Heart right ventricle (tissue), 16 donors: ENCODE results near the gene FTSJ1. TPM values are rescaled to one million over a fixed set of nuclear protein-coding genes. Genes with fewer than 3 reads are reported as not detected.

Source experiments
- ATAC-seq, 8 donors: fragments of 200-7000 bp; cut with Tn5 transposase; one replicate each; pipeline ENCODE4 v1.9.1; 2020; ENCODE audit warnings: mild to moderate bottlenecking in 8 of 8, moderate library complexity in 8 of 8, moderate number of reproducible peaks in 1 of 8
- DNase-seq, 2 donors: peaks; one replicate each; pipeline ENCODE4 v3.0.0-alpha.2; 2020
- H3K27ac ChIP-seq, 10 donors: fragments of 200-600 bp; sonication (generic) in 2 of 10; one replicate each; pipeline versions ENCODE4 v1.5.0 to v1.8.0; 2020 to 2022; ENCODE audit warnings: mild to moderate bottlenecking in 3 of 10
- H3K27me3 ChIP-seq, 7 donors: fragments of 200-600 bp; one replicate each; pipeline ENCODE4 v1.8.0; 2021 to 2022; ENCODE audit warnings: mild to moderate bottlenecking in 2 of 7
- H3K36me3 ChIP-seq, 9 donors: fragments of 200-600 bp; sonication (generic) in 1 of 9; one replicate each; pipeline versions ENCODE4 v1.5.0 to v1.8.0; 2020 to 2022; ENCODE audit warnings: mild to moderate bottlenecking in 2 of 9
- H3K4me1 ChIP-seq, 9 donors: fragments of 200-600 bp; sonication (generic) in 1 of 9; one replicate each; pipeline versions ENCODE4 v1.5.0 to v1.8.0; 2020 to 2022; ENCODE audit warnings: mild to moderate bottlenecking in 4 of 9
- H3K4me3 ChIP-seq, 10 donors: fragments of 200-600 bp; sonication (generic) in 2 of 10; one replicate each; pipeline versions ENCODE4 v1.5.0 to v1.8.0; 2020 to 2022; ENCODE audit warnings: mild to moderate bottlenecking in 7 of 10, moderate library complexity in 2 of 10
- H3K9me3 ChIP-seq, 11 donors: fragments of 200-600 bp in 10 of 11; sonication (generic) in 2 of 11; one replicate each; pipeline versions ENCODE4 v1.5.0 to v1.8.0; 2013 to 2022; ENCODE audit warnings: mild to moderate bottlenecking in 2 of 11, control low read depth in 1 of 11, moderate library complexity in 1 of 11
- WGBS, 2 donors: extraction: QIAGEN DNeasy Blood & Tissue Kit; methylation state at CpG; one replicate each; pipeline ENCODE4 v1.1.7; 2013; ENCODE audit warnings: inconsistent platforms in 1 of 2; 5-methylcytosine and 5-hydroxymethylcytosine counted together
- intact Hi-C, 10 donors: fragments of 100-400 bp; cut with DNase I; formaldehyde crosslinking; loops; one replicate each; pipeline versions ENCODE4 v1.11.1 to v1.14.2; 2022
- polyA plus RNA-seq, 2 donors: library from polyadenylated mRNA; stranded (reverse); fragments of 200-250 nt; gene quantifications; one replicate each; pipeline ENCODE4 v1.2.3, GENCODE V29; 2013
- total RNA-seq, 10 donors: library from RNA; stranded (reverse); fragmentation: NEBNext Ultra II Directional in 3 of 10; extraction: Animal tissue kit (Norgen Biotek cat#: 25700) in 3 of 10; gene quantifications; one replicate each; pipeline versions ENCODE4 v1.2.1 to v1.2.4, GENCODE V29; 2021 to 2023
- TF ChIP-seq, protein P1 (sequence below), 9 donors: fragments of 200-600 bp; sonication (generic) in 2 of 9; IDR thresholded peaks; one replicate each; pipeline versions ENCODE4 v1.5.0 to v1.8.0; 2021 to 2022; ENCODE audit warnings: antibody characterized with exemption in 9 of 9, mild to moderate bottlenecking in 5 of 9, moderate library complexity in 1 of 9
- donor health status: Arrhythmogenic right ventricular cardiomyopathy.
- donor health status: ischemic (EF 13 %, LVEDD 7.1; RV severe dilation, severe dysfunction).
- donor health status: healthy with polysubstance abuse.
- donor health status: DM: no; HTN: yes; CAD: no.
- donor health status: DM: no; HTN: no; CAD: no.
- donor health status: ischemic (EF 25% LVEDD 6.9; RV normal size, moderate dysfunction).
- donor health status: ischemic (EF 25% LVEDD 5.7; RV mildly dilated, moderate dysfunction).
- donor health status: healthy.
- donor health status: DM: yes; HTN: yes; CAD: no.
- donor health status: Ischemic cardiomyopathy.
- donor health status: ischemic (EF 35%, LVEDD 5.7; RV mildly dilated, moderate dysfunction).
- donor health status: nonischemic (EF 11% LVEDD 7.7; RV severe dilation, severe dysfunction).
- donor health status: DM: yes; HTN: yes; CAD: no.
- donor health status: PGD.
- donor health status: ischemic (EF 29% LVEDD 5.4; RV normal size, mild dysfunction).
- donor health status: nonischemic (EF 23%, LVEDD 6.1; RV moderate dilation, normal function).

FTSJ1 gene
- total and polyA plus RNA-seq, 12 donors: 11.6 to 46.1 (median 14.9) TPM

DNA sequence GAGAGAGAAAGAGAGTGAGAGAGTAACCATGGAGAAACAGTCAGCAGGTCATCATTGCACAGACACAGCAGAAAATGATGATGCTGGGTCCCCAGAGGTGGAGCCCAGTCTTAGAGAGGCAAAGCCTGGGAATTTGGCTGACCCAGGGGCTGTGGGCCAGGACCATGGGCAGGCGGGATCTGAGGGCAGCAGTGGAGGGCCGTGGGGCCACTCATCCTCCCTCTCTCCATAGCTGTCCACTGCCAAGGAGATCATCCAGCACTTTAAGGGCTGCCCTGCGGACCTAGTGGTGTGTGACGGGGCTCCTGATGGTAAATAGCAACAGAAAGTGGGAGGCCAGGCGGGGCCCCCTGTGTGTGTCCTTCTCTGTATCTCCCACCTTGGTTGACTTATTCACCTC lies 2.8 kb downstream of the FTSJ1 start:
- H3K4me3 ChIP-seq: no peak overlapping the region
- no peak overlapping the region for H3K27ac ChIP-seq
- no peak for ATAC-seq
- H3K9me3 ChIP-seq: no peaks in the 10 kb centered on the region
- peaks cover 0 to 37% (median 0%) of the 10 kb centered on the region in 9 donors for H3K36me3 ChIP-seq
- 94 to 95% methylated on average over 4 to 5 of the region's 5 CpGs for WGBS, 2 donors
- no peak for DNase-seq
- peaks cover 0 to 15% (median 0%) of the 10 kb centered on the region in 9 donors for H3K4me1 ChIP-seq
- intact Hi-C loops: no loop called here
- TF ChIP-seq, protein P1, sequence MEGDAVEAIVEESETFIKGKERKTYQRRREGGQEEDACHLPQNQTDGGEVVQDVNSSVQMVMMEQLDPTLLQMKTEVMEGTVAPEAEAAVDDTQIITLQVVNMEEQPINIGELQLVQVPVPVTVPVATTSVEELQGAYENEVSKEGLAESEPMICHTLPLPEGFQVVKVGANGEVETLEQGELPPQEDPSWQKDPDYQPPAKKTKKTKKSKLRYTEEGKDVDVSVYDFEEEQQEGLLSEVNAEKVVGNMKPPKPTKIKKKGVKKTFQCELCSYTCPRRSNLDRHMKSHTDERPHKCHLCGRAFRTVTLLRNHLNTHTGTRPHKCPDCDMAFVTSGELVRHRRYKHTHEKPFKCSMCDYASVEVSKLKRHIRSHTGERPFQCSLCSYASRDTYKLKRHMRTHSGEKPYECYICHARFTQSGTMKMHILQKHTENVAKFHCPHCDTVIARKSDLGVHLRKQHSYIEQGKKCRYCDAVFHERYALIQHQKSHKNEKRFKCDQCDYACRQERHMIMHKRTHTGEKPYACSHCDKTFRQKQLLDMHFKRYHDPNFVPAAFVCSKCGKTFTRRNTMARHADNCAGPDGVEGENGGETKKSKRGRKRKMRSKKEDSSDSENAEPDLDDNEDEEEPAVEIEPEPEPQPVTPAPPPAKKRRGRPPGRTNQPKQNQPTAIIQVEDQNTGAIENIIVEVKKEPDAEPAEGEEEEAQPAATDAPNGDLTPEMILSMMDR (IDR thresholded peaks at IDR 0.05): no peak
- no peaks in the 10 kb centered on the region for H3K27me3 ChIP-seq

GRCh38 chrX:48480142-48480541 lies 4.1 kb downstream of the FTSJ1 start:
- Histone ChIP-seq H3K36me3 (peaks cover 0 to 50% (median 0%) of the 10 kb centered on the region in 9 donors), H3K27ac (no peak overlapping the region), H3K27me3 (no peaks in the 10 kb centered on the region), H3K4me1 (peaks cover 0 to 12% (median 0%) of the 10 kb centered on the region in 9 donors), H3K9me3 (no peaks in the 10 kb centered on the region), H3K4me3 (no peak overlapping the region)
- TF ChIP-seq, protein P1 (IDR thresholded peaks at IDR 0.05): no peak
- no peak for ATAC-seq
- intact Hi-C loops: no loop called here
- no peak for DNase-seq
- 95 to 96% methylated on average over 3 of the region's 3 CpGs for WGBS, 2 donors

- no peak for DNase-seq
- Histone ChIP-seq H3K36me3 (peaks cover 0 to 50% (median 0%) of the 10 kb centered on the region in 9 donors), H3K4me1 (peaks cover 0 to 12% (median 0%) of the 10 kb centered on the region in 9 donors), H3K27ac (no peak overlapping the region), H3K9me3 (no peaks in the 10 kb centered on the region), H3K27me3 (no peaks in the 10 kb centered on the region), H3K4me3 (no peak overlapping the region)
- intact Hi-C loops: no loop called here
- TF ChIP-seq, protein P1 (IDR thresholded peaks at IDR 0.05): no peak
- no peak for ATAC-seq
- WGBS, 2 donors: 91 to 95% methylated on average over 3 of the region's 3 CpGs
Observed at GRCh38 chrX:48480583-48480982, 4.6 kb downstream of the FTSJ1 start.

- no peak for ATAC-seq
- Histone ChIP-seq H3K4me3 (no peak overlapping the region), H3K9me3 (no peaks in the 10 kb centered on the region), H3K36me3 (peaks cover 0 to 51% (median 0%) of the 10 kb centered on the region in 9 donors), H3K27ac (no peak overlapping the region), H3K27me3 (no peaks in the 10 kb centered on the region), H3K4me1 (peaks cover 0 to 4% (median 0%) of the 10 kb centered on the region in 9 donors)
- intact Hi-C loops: no loop called here
- TF ChIP-seq, protein P1 (IDR thresholded peaks at IDR 0.05): no peak
- WGBS, 2 donors: 79 to 83% methylated on average over 6 to 7 of the region's 7 CpGs
- no peak for DNase-seq
Observed at GRCh38 chrX:48482526-48482925, 6.5 kb downstream of the FTSJ1 start.
